Mesenchymal stem cell (in vitro differentiated cells and primary cell): ENCODE data around the gene RNF150.

Source experiments
- DNase-seq: peaks from one replicate; pipeline ENCODE4 v3.0.0-alpha.2; 2013
- H2AFZ ChIP-seq: one replicate; pipeline ENCODE4 v1.6.1; 2013; ENCODE audit warnings: low read depth, mild to moderate bottlenecking, control low read depth, inconsistent platforms, low read length, moderate library complexity
- H2AK5ac ChIP-seq: 2 replicates; pipeline ENCODE4 v1.6.1; 2013; ENCODE audit warnings: low read length, moderate library complexity, mild to moderate bottlenecking, inconsistent platforms; ENCODE audit not compliant: severe bottlenecking
- H2BK120ac ChIP-seq: one replicate; pipeline ENCODE4 v1.6.1; 2013; ENCODE audit warnings: low read depth, mild to moderate bottlenecking, inconsistent platforms, low read length, moderate library complexity
- H2BK12ac ChIP-seq, 2 experiments: one replicate each; pipeline ENCODE4 v1.6.1; 2013; ENCODE audit warnings: inconsistent platforms in 2 of 2, low read length in 2 of 2, mild to moderate bottlenecking in 2 of 2, moderate library complexity in 2 of 2, control low read depth in 1 of 2
- H2BK15ac ChIP-seq: one replicate; pipeline ENCODE4 v1.6.1; 2013; ENCODE audit warnings: mild to moderate bottlenecking, low read depth, inconsistent platforms; ENCODE audit not compliant: poor library complexity, severe bottlenecking
- H2BK5ac ChIP-seq: 2 replicates; pipeline ENCODE4 v1.6.1; 2013; ENCODE audit warnings: low read depth, mild to moderate bottlenecking, low read length, control low read depth, inconsistent platforms; ENCODE audit not compliant: poor library complexity, severe bottlenecking
- H3K14ac ChIP-seq, 2 experiments: one replicate each; pipeline ENCODE4 v1.6.1; 2013; ENCODE audit warnings: inconsistent platforms in 2 of 2, low read length in 2 of 2, control low read depth in 1 of 2, mild to moderate bottlenecking in 1 of 2, moderate library complexity in 1 of 2
- H3K18ac ChIP-seq, 2 experiments: one replicate each; pipeline ENCODE4 v1.6.1; 2013; ENCODE audit warnings: inconsistent platforms in 2 of 2, low read length in 2 of 2, control low read depth in 1 of 2, low read depth in 1 of 2, mild to moderate bottlenecking in 1 of 2
- H3K23ac ChIP-seq, 2 experiments: one replicate each; pipeline ENCODE4 v1.6.1; 2013; ENCODE audit warnings: inconsistent platforms in 2 of 2, low read length in 2 of 2, mild to moderate bottlenecking in 2 of 2, moderate library complexity in 2 of 2, control low read depth in 1 of 2
- H3K27ac ChIP-seq: 2 replicates; pipeline ENCODE4 v1.5.1; 2013; ENCODE audit warnings: mild to moderate bottlenecking, moderate library complexity, low read length, control low read depth, inconsistent platforms; ENCODE audit not compliant: poor library complexity, severe bottlenecking
- H3K27me3 ChIP-seq, 2 experiments: 2 replicates each; pipeline versions ENCODE4 v1.6.1 to v1.7.0; 2013; ENCODE audit warnings: low read length in 2 of 2, mild to moderate bottlenecking in 2 of 2, moderate library complexity in 2 of 2, control low read depth in 1 of 2, inconsistent platforms in 1 of 2; ENCODE audit not compliant: control insufficient read depth in 1 of 2, insufficient read depth in 1 of 2
- H3K36me3 ChIP-seq, 2 experiments: 2 replicates each; pipeline versions ENCODE4 v1.6.1 to v1.7.0; 2013; ENCODE audit warnings: low read length in 2 of 2, control low read depth in 1 of 2, inconsistent platforms in 1 of 2, low read depth in 1 of 2, mild to moderate bottlenecking in 1 of 2; ENCODE audit not compliant: insufficient read depth in 2 of 2, control insufficient read depth in 1 of 2
- H3K4ac ChIP-seq, 2 experiments: one replicate each; pipeline ENCODE4 v1.6.1; 2013; ENCODE audit warnings: inconsistent platforms in 2 of 2, low read length in 2 of 2, mild to moderate bottlenecking in 2 of 2, moderate library complexity in 2 of 2, control low read depth in 1 of 2, low read depth in 1 of 2
- H3K4me1 ChIP-seq: 2 replicates; pipeline ENCODE4 v1.6.1; 2013; ENCODE audit warnings: low read depth, low read length, control low read depth; ENCODE audit not compliant: control insufficient read depth, insufficient read depth
- H3K4me2 ChIP-seq: 2 replicates; pipeline ENCODE4 v1.6.1; 2013; ENCODE audit warnings: low read length, mild to moderate bottlenecking, inconsistent platforms; ENCODE audit not compliant: poor library complexity, severe bottlenecking
- H3K4me3 ChIP-seq, 2 experiments: 2 replicates each; pipeline versions ENCODE4 v1.5.1 to v1.7.0; 2013; ENCODE audit warnings: low read length in 2 of 2, mild to moderate bottlenecking in 2 of 2, control low read depth in 1 of 2, low read depth in 1 of 2; ENCODE audit not compliant: insufficient read depth in 1 of 2
- H3K79me1 ChIP-seq: replicated peaks from 2 replicates; pipeline ENCODE4 v1.6.1; 2013; ENCODE audit warnings: mild to moderate bottlenecking, control low read depth, low read length, inconsistent platforms; ENCODE audit not compliant: poor library complexity, severe bottlenecking
- H3K9ac ChIP-seq: 2 replicates; pipeline ENCODE4 v1.7.0; 2013; ENCODE audit warnings: mild to moderate bottlenecking, low read length, moderate library complexity
- H3K9me3 ChIP-seq: 2 replicates; pipeline ENCODE4 v1.7.0; 2013; ENCODE audit warnings: mild to moderate bottlenecking, low read length; ENCODE audit not compliant: control insufficient read depth
- H4K8ac ChIP-seq: one replicate; pipeline ENCODE4 v1.6.1; 2013; ENCODE audit warnings: inconsistent platforms, mild to moderate bottlenecking, low read length, moderate library complexity
- H4K91ac ChIP-seq: one replicate; pipeline ENCODE4 v1.6.1; 2013; ENCODE audit warnings: mild to moderate bottlenecking, low read length, inconsistent platforms
- WGBS: methylation state at CpG from one replicate; pipeline ENCODE4 v1.1.7; 2013; ENCODE audit warnings: mixed read lengths; 5-methylcytosine and 5-hydroxymethylcytosine counted together

Gene RNF150

DNA sequence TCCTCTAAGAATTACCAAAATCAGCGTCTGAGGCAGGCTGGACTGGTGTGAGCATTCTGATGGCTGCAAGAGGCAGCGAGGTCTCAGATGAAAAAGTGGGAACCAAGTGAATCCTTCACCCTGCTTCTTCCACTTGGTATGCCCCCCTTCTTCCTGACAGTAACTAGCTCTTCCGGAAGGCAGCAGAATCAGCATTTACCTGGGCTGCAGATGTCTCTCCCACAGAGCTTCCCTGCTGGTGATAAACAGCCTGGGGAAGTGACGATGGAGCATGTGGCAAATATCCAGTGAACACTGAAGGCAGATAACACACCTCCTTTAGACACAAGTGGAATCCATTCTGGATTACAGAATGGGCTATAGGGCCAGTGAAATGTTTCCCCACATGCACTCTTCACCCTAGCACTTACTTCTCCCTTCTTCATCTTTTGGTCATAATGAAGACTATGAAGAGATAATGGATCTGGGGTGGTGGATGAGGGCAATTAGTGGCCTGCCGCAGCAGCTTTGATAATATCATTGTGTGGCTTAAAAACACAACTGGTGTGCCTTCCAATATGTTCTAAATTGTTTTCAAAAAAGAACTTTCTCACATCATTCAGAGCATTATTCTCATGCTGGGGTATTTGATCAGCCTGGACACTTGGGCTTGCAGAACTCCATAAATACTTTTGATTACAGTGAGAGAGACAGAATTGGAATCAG lies 316.3 kb downstream of the RNF150 start:
- Histone ChIP-seq H3K9ac (no peak overlapping the region), H3K4me1 (no peaks in the 10 kb centered on the region), H2AK5ac (no peak overlapping the region), H2AFZ (no peak overlapping the region), H3K4me2 (no peak overlapping the region), H3K23ac (no peak overlapping the region), H3K36me3 (no peaks in the 10 kb centered on the region), H4K91ac (no peak overlapping the region), H3K4me3 (no peak overlapping the region), H3K27me3 (peaks cover 7 to 8% of the 10 kb centered on the region in 2 experiments), H2BK12ac (no peak overlapping the region), H4K8ac (no peak overlapping the region), H2BK5ac (no peak overlapping the region), H3K79me1 (no peaks in the 10 kb centered on the region), H3K9me3 (no peaks in the 10 kb centered on the region), H3K4ac (no peak overlapping the region), H2BK15ac (no peak overlapping the region), H2BK120ac (no peak overlapping the region), H3K14ac (no peak overlapping the region), H3K27ac (no peak overlapping the region), H3K18ac (no peak overlapping the region)
- no peak for DNase-seq
- WGBS: 59% methylated on average over 5 of the region's 5 CpGs

- DNase-seq: no peak
- Histone ChIP-seq H3K4ac (no peak overlapping the region), H4K8ac (no peak overlapping the region), H3K4me2 (no peak overlapping the region), H2AK5ac (no peak overlapping the region), H3K18ac (no peak overlapping the region), H2BK12ac (no peak overlapping the region), H3K14ac (no peak overlapping the region), H2BK5ac (no peak overlapping the region), H3K36me3 (no peaks in the 10 kb centered on the region), H2BK120ac (no peak overlapping the region), H3K9ac (no peak overlapping the region), H4K91ac (no peak overlapping the region), H3K23ac (no peak overlapping the region), H3K79me1 (no peaks in the 10 kb centered on the region), H3K27me3 (peaks cover 8 to 18% of the 10 kb centered on the region in 2 experiments), H3K27ac (no peak overlapping the region), H2BK15ac (no peak overlapping the region), H3K4me1 (no peaks in the 10 kb centered on the region), H3K4me3 (no peak overlapping the region), H2AFZ (no peak overlapping the region), H3K9me3 (no peaks in the 10 kb centered on the region)
- WGBS: 75% methylated on average over 2 of the region's 2 CpGs
Observed at GRCh38 chr4:140813804-140814203, 319.5 kb downstream of the RNF150 start.

DNA sequence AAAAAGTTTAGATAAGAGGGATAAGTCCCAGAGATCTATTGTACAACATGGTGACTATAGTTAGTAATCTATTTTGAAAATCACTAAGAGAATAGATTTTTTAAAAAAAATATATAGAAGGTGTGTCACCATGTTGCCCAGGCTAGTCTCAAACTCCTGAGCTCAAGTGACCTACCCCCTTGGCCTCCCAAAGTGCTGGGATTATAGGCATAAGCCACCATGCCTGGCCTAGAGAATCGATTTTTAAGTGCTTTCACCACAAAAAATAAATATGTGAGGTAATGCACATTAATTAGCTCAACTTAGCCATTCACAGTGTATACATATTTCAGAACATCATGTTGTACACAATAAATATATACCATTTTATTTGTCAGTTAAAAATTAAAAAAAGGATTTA lies 320.4 kb downstream of the RNF150 start:
- no peak overlapping the region for H4K8ac ChIP-seq
- H3K14ac ChIP-seq: no peak overlapping the region
- no peak overlapping the region for H3K27ac ChIP-seq
- H2BK15ac ChIP-seq: no peak overlapping the region
- H3K36me3 ChIP-seq: no peaks in the 10 kb centered on the region
- H2AFZ ChIP-seq: no peak overlapping the region
- no peaks in the 10 kb centered on the region for H3K4me1 ChIP-seq
- H2AK5ac ChIP-seq: no peak overlapping the region
- no peak overlapping the region for H3K18ac ChIP-seq
- H2BK120ac ChIP-seq: no peak overlapping the region
- no peak overlapping the region for H2BK12ac ChIP-seq
- peaks cover 8 to 18% of the 10 kb centered on the region in 2 experiments for H3K27me3 ChIP-seq
- no peak overlapping the region for H4K91ac ChIP-seq
- H2BK5ac ChIP-seq: no peak overlapping the region
- DNase-seq: no peak
- H3K79me1 ChIP-seq: no peaks in the 10 kb centered on the region
- H3K9ac ChIP-seq: no peak overlapping the region
- no peak overlapping the region for H3K4me2 ChIP-seq
- H3K23ac ChIP-seq: no peak overlapping the region
- no peaks in the 10 kb centered on the region for H3K9me3 ChIP-seq
- no peak overlapping the region for H3K4ac ChIP-seq
- WGBS: no CpG with 5 or more reads among the region's 1 CpG
- H3K4me3 ChIP-seq: no peak overlapping the region

DNA sequence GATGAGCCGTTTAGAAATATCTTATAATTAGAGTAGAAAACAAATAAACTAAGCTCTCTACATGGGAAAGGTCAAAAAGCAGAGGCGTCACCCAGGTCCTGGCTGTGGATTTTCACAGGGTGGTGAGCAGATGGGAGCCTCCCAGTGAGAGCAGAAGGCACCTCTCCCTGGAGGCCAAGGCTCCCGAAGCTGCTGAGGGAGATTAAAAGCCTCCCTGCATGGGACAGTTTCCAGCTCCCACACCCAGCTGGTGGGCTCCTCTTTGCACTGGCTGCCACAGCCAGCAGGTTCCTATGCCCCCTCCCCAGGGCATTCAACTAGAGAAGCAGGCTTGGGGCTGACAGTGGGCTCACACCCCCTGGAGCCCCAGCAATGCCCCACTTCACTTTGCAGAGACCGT lies 321.8 kb downstream of the RNF150 start:
- Histone ChIP-seq H2BK120ac (no peak overlapping the region), H2AK5ac (no peak overlapping the region), H2AFZ (no peak overlapping the region), H2BK12ac (no peak overlapping the region), H3K23ac (no peak overlapping the region), H3K14ac (no peak overlapping the region), H2BK5ac (no peak overlapping the region), H3K9me3 (no peaks in the 10 kb centered on the region), H3K27ac (no peak overlapping the region), H3K4me1 (no peaks in the 10 kb centered on the region), H2BK15ac (no peak overlapping the region), H3K4ac (no peak overlapping the region), H3K18ac (no peak overlapping the region), H3K36me3 (no peaks in the 10 kb centered on the region), H3K9ac (no peak overlapping the region), H3K4me2 (no peak overlapping the region), H3K79me1 (no peaks in the 10 kb centered on the region), H3K4me3 (no peak overlapping the region), H4K8ac (no peak overlapping the region), H3K27me3 (peaks cover 4 to 10% of the 10 kb centered on the region in 2 experiments), H4K91ac (no peak overlapping the region)
- no peak for DNase-seq
- 51% methylated on average over 3 of the region's 4 CpGs for WGBS
